Activated T-cell treated with anti-CD3 and anti-CD28 coated beads, Interleukin-2, amount 50 U/mL, for 72 hours (primary cell): ENCODE results near the gene GJD3. TPM values are rescaled to one million over a fixed set of nuclear protein-coding genes. Genes with fewer than 3 reads are reported as not detected.
A peak's percentile ranks its signal among the peaks of the same experiment; 100 is the strongest.

Experiments used
- ATAC-seq, 2 donors: fragments of 150-1000 bp; cut with Tn5 transposase; replicated peaks in 1 of 2; 2 replicates each; pipeline ENCODE4 v1.10.0; 2021; ENCODE audit warnings: moderate library complexity in 2 of 2, mild to moderate bottlenecking in 1 of 2
- DNase-seq, 2 donors: peaks; one replicate each; pipeline ENCODE4 v3.0.0; 2021 to 2022; ENCODE audit warnings: mixed read lengths in 1 of 2
- H3K27ac Mint-ChIP-seq: one replicate; pipeline ENCODE4 v1.8.0; 2022; ENCODE audit warnings: mild to moderate bottlenecking, moderate library complexity, mixed read lengths
- H3K27me3 Mint-ChIP-seq: one replicate; pipeline ENCODE4 v1.8.0; 2022; ENCODE audit warnings: low read depth, mixed read lengths
- H3K36me3 Mint-ChIP-seq, 2 donors: one replicate each; pipeline ENCODE4 v1.8.0; 2022; ENCODE audit warnings: mixed read lengths in 2 of 2, mild to moderate bottlenecking in 1 of 2; ENCODE audit not compliant: insufficient read depth in 2 of 2
- H3K4me1 Mint-ChIP-seq: one replicate; pipeline ENCODE4 v1.8.0; 2022; ENCODE audit warnings: low read depth, mixed read lengths
- H3K4me3 Mint-ChIP-seq, 2 donors: one replicate each; pipeline ENCODE4 v1.8.0; 2022; ENCODE audit warnings: mild to moderate bottlenecking in 2 of 2, mixed read lengths in 2 of 2, moderate library complexity in 2 of 2
- H3K9me3 Mint-ChIP-seq, 2 donors: one replicate each; pipeline ENCODE4 v1.8.0; 2022; ENCODE audit warnings: mixed read lengths in 2 of 2
- total RNA-seq, 2 donors: library from RNA; stranded (reverse); gene quantifications; one replicate each; pipeline ENCODE4 v1.2.3, GENCODE V29; 2022

The GJD3 gene
- total RNA-seq, 2 donors from 2014 or later, result not detected

DNA sequence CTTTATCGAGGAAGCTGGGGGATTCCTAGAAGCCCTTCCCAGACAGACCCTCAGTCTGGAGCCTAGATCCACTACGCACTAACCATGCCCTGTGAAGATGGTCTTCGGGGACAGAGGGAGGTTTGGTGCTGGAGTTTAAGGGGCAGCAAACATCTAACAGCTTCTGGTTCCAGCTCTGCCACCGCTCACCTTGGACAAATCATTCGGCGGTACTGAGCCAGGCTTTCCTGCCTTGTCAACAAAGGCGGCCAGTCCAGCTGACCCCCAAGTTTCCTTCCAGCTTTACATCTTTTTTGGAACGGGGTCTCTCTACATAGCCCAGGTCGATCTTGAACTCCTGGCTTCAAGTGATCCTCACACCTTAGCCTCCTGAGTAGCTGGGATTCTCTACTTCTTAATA lies 369 bp upstream of the GJD3 start:
- no peaks in the 10 kb centered on the region for H3K9me3 Mint-ChIP-seq
- H3K36me3 Mint-ChIP-seq, result peaks cover 0 to 4% of the 10 kb centered on the region in 2 donors
- H3K4me1 Mint-ChIP-seq, result peaks cover 16% of the 10 kb centered on the region
- H3K4me3 Mint-ChIP-seq, result peak overlapping the region; percentile 84 to 85
- no peak overlapping the region for H3K27ac Mint-ChIP-seq
- DNase-seq, result no peak
- no peak for ATAC-seq
- peaks cover 14% of the 10 kb centered on the region for H3K27me3 Mint-ChIP-seq

GRCh38 chr17:40363111-40363827 lies 1.3 kb downstream of the GJD3 start:
- Mint-ChIP-seq H3K4me3 (peak overlapping the region; percentile 84 to 85), H3K9me3 (no peaks in the 10 kb centered on the region), H3K4me1 (peaks cover 24% of the 10 kb centered on the region), H3K27ac (no peak overlapping the region), H3K36me3 (peaks cover 0 to 4% of the 10 kb centered on the region in 2 donors), H3K27me3 (peaks cover 14% of the 10 kb centered on the region)
- DNase-seq (peak; percentile 44 to 45), ATAC-seq (peak; percentile 46 to 48)

DNA sequence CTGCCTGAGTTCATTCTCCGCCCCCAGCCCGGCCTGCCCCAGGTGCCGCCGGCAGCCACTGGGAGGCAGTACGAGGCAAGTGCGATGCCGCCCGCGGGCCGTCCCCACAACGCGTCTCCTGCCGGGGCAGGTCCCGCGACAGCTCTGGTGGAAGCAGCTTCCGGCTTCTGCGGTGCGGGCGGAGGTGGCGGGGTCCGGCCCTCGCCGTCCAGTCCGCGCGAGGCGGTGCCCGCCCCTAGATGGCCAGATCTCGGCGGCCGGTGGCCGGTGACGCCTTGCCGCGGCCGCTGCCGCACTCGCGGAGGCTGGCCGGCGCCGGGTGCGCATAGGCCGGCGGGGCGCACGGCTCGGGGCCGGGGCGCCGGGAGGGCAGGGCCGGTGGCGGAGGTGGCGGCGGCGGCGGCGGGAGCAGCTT lies 1.8 kb downstream of the GJD3 start:
- Mint-ChIP-seq H3K4me1 (peaks cover 28% of the 10 kb centered on the region), H3K4me3 (peak overlapping the region; percentile 43 to 85), H3K36me3 (peaks cover 0 to 4% of the 10 kb centered on the region in 2 donors), H3K27ac (no peak overlapping the region), H3K27me3 (peaks cover 14% of the 10 kb centered on the region), H3K9me3 (no peaks in the 10 kb centered on the region)
- DNase-seq (peak; percentile 92 to 93), ATAC-seq (peak; percentile 91 to 92)

DNA sequence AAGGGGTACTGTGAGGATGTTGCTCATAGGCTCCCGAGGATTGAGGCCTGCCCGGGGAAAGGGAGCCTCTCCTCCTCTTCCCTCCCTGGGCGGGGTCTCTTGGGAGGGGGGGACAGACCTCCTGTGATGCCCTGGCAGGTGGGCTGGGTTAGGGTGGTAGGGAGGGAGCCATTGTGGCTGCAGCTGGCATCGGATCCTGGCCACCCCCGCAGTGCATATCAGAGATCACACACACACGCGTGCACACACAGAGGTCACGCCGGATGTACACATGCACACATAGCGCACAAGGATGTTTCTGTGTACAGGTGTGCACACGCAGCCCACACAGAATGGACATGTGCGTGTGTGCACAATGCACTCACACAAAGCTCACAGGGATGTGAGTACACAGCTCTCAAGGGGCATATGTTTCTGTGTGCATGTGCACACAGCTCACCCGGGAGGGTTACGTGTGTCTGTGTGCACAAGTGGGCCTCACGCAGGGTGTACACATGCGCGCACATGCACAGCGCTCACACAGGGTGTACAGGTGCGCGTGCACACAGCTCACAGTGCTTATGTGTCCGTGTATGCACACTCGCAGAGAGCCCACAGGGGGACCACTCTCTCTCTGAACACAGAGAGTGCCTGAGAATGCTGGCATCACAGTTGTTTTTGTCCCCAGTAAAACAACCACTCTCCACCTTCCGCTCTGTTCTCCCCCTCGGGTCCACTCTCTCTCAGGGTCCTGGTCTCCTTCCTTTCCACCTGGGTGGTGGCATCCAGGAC lies 2.4 kb downstream of the GJD3 start:
- peak; percentile 24 to 36 for ATAC-seq
- Mint-ChIP-seq H3K27ac (no peak overlapping the region), H3K9me3 (no peaks in the 10 kb centered on the region), H3K36me3 (peaks cover 0 to 4% of the 10 kb centered on the region in 2 donors), H3K4me3 (peak overlapping the region; percentile 43 to 68), H3K27me3 (peaks cover 14% of the 10 kb centered on the region), H3K4me1 (peaks cover 28% of the 10 kb centered on the region)
- no peak for DNase-seq

DNA sequence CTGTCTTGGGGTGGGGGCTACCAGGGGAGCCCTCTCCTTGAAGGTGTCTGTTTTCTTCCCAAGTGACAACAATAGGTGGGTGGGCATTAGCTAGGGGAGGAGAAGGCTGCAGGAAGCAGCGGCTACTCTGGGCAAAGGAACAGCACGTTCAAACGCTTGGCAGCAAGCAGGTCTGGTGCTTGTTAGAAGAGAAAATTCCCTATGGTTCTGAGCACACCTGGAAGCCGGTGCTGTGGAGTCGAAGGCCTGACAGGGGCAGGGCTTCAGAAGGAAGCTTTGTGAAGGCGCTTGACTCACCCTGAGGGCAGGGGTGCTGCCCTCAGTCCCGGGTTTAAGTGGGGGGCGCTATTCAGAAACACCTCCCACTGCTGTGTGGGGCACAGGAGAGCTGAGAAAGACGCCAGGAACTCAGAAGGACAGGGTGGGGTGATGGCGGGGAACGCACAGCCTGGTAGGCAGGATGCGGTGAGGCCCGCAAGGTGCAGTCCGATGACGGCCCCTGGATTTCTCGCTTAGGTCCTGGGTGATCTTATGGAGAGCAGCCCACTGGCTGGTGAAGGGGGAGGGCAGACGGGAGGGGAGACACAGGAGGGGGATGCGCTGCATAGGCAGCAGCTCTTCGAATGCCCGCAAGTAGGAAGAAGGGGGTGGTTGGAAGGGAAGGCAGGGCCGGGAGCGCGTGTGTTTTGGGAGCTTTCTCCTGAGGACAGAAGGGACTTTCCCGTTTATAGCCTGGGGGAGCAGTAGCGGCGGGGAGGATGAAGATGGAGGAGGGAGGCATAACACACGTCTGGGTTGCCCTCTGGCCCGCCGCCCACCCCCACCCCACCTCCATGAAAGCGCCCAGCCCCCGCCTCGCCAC lies 3.2 kb downstream of the GJD3 start:
- Mint-ChIP-seq H3K4me1 (peaks cover 28% of the 10 kb centered on the region), H3K9me3 (no peaks in the 10 kb centered on the region), H3K4me3 (peak overlapping the region in 1 of 2 donors; percentile 44), H3K27me3 (peaks cover 14% of the 10 kb centered on the region), H3K27ac (no peak overlapping the region), H3K36me3 (peaks cover 0 to 4% of the 10 kb centered on the region in 2 donors)
- ATAC-seq (no peak), DNase-seq (no peak)

GRCh38 chr17:40360091-40360490 lies 4.4 kb downstream of the GJD3 start:
- Mint-ChIP-seq H3K27me3 (peaks cover 14% of the 10 kb centered on the region), H3K27ac (no peak overlapping the region), H3K4me3 (no peak overlapping the region), H3K36me3 (peaks cover 0 to 4% of the 10 kb centered on the region in 2 donors), H3K4me1 (peaks cover 28% of the 10 kb centered on the region), H3K9me3 (no peaks in the 10 kb centered on the region)
- DNase-seq (no peak), ATAC-seq (no peak)

DNA sequence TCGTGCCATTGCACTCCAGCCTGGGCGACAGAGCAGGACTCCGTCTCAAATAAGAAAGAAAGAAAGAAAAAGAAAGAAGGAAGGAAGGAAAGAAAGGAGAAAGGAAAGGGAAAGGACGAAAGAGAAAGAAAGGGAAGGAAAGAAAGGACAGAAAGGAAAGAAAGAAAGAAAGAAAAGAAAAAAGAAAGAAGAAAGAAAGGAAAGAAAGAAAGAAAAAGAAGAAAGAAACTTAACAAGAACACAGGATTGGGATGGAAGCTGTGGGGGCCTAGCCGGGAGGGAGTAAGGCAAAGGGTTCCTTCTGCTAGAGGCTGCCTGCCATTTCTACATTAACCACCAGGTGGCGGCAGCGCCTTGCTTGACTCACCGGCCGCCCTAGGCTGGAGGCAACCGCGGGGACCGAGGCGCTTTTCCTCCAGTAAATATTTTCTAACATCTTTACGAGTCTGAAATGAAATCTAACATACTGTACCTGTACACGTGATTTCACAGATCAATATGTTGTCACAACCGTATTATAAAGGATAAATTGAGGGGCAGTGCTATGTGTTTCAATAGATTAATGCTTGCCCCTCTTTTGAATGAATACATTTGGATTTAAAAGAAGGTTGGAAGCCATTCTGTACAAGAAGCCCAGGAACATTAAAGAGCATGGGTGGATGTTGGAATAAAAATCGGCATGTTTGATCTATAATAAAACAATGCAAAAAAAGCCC lies 6.1 kb downstream of the GJD3 start:
- H3K27ac Mint-ChIP-seq, result no peak overlapping the region
- H3K4me1 Mint-ChIP-seq, result peaks cover 26% of the 10 kb centered on the region
- peak; percentile 42 to 54 for ATAC-seq
- H3K27me3 Mint-ChIP-seq, result peaks cover 14% of the 10 kb centered on the region
- peak; percentile 88 to 93 for DNase-seq
- H3K9me3 Mint-ChIP-seq, result no peaks in the 10 kb centered on the region
- H3K4me3 Mint-ChIP-seq, result peak overlapping the region; percentile 36 to 52
- H3K36me3 Mint-ChIP-seq, result peaks cover 0 to 2% of the 10 kb centered on the region in 2 donors

GRCh38 chr17:40356990-40357881 lies 7.3 kb downstream of the GJD3 start:
- ATAC-seq (no peak), DNase-seq (no peak)
- Mint-ChIP-seq H3K27ac (no peak overlapping the region), H3K4me3 (no peak overlapping the region), H3K9me3 (no peaks in the 10 kb centered on the region), H3K36me3 (no peaks in the 10 kb centered on the region), H3K27me3 (peaks cover 14% of the 10 kb centered on the region), H3K4me1 (peaks cover 33% of the 10 kb centered on the region)

- H3K4me3 Mint-ChIP-seq, result no peak overlapping the region
- no peaks in the 10 kb centered on the region for H3K9me3 Mint-ChIP-seq
- no peaks in the 10 kb centered on the region for H3K36me3 Mint-ChIP-seq
- H3K27me3 Mint-ChIP-seq, result peaks cover 9% of the 10 kb centered on the region
- no peak for DNase-seq
- no peak for ATAC-seq
- peaks cover 30% of the 10 kb centered on the region for H3K4me1 Mint-ChIP-seq
- H3K27ac Mint-ChIP-seq, result no peak overlapping the region
Observed at GRCh38 chr17:40355804-40356758, 8.5 kb downstream of the GJD3 start.

DNA sequence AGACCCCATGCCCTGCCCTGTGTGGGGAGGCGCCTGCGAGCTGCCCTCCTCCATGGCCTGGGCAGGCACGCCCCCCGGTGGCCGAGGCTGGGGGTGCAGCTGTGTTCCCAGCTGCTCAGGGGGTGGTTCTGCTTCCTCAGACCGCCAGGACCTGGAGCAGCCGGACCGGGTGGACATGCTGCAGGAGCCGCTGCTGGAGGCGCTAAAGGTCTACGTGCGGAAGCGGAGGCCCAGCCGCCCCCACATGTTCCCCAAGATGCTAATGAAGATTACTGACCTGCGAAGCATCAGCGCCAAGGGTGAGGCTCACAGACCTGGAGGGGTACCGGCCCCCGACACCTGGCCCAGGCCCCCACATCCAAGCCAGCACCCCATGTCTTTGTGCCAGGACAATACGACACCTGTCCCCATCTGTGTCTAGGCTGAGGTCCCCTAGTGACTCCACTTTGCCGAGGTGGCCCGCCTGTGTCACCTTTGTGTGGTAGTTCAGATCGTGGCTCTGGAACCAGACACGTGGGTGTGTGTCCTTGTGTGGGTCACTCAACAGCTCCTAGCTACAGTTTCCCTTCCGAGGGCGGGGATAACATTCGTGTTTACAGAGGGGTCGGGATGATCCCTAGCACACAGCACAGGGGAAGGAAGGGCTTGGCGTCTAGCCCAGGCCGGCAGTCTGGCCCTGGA lies 9.3 kb downstream of the GJD3 start:
- H3K9me3 Mint-ChIP-seq, result no peaks in the 10 kb centered on the region
- no peaks in the 10 kb centered on the region for H3K36me3 Mint-ChIP-seq
- DNase-seq, result peak; percentile 80 to 88
- H3K4me3 Mint-ChIP-seq, result no peak overlapping the region
- H3K4me1 Mint-ChIP-seq, result peaks cover 26% of the 10 kb centered on the region
- peak; percentile 70 to 80 for ATAC-seq
- H3K27me3 Mint-ChIP-seq, result peaks cover under 1% of the 10 kb centered on the region
- H3K27ac Mint-ChIP-seq, result no peak overlapping the region
